Measurements from ENCODE around the gene ATG9A. TPM values are rescaled to one million over a fixed set of nuclear protein-coding genes. Genes with fewer than 3 reads are reported as not detected.

Gene ATG9A
- total RNA-seq, 4 donors from 2014 or later, result 37.8 to 55.1 (median 45.2) TPM

DNA sequence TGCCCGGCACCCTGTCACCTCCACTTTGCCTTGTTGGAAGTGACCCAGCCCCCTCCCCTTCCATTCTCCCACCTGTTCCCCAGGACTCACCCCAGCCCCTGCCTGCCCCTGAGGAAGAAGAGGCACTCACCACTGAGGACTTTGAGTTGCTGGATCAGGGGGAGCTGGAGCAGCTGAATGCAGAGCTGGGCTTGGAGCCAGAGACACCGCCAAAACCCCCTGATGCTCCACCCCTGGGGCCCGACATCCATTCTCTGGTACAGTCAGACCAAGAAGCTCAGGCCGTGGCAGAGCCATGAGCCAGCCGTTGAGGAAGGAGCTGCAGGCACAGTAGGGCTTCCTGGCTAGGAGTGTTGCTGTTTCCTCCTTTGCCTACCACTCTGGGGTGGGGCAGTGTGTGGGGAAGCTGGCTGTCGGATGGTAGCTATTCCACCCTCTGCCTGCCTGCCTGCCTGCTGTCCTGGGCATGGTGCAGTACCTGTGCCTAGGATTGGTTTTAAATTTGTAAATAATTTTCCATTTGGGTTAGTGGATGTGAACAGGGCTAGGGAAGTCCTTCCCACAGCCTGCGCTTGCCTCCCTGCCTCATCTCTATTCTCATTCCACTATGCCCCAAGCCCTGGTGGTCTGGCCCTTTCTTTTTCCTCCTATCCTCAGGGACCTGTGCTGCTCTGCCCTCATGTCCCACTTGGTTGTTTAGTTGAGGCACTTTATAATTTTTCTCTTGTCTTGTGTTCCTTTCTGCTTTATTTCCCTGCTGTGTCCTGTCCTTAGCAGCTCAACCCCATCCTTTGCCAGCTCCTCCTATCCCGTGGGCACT lies 46.9 kb downstream of the ATG9A start:
- Histone ChIP-seq H3K27me3 (no peaks in the 10 kb centered on the region), H3K9me3 (no peaks in the 10 kb centered on the region), H3K4me3 (no peak overlapping the region), H3K36me3 (peaks cover 26 to 67% (median 32%) of the 10 kb centered on the region in 3 donors), H3K27ac (no peak overlapping the region), H3K4me1 (peaks cover 10 to 26% (median 13%) of the 10 kb centered on the region in 3 donors)
- no peak for DNase-seq
- 66 to 69% methylated on average over 2 to 5 of the region's 8 CpGs for WGBS, 2 donors
- intact Hi-C loops (cut with DNase I), result no loop called here
- TF ChIP-seq POLR2A (IDR thresholded peaks at IDR 0.05), result no peak
- TF ChIP-seq, protein P1, sequence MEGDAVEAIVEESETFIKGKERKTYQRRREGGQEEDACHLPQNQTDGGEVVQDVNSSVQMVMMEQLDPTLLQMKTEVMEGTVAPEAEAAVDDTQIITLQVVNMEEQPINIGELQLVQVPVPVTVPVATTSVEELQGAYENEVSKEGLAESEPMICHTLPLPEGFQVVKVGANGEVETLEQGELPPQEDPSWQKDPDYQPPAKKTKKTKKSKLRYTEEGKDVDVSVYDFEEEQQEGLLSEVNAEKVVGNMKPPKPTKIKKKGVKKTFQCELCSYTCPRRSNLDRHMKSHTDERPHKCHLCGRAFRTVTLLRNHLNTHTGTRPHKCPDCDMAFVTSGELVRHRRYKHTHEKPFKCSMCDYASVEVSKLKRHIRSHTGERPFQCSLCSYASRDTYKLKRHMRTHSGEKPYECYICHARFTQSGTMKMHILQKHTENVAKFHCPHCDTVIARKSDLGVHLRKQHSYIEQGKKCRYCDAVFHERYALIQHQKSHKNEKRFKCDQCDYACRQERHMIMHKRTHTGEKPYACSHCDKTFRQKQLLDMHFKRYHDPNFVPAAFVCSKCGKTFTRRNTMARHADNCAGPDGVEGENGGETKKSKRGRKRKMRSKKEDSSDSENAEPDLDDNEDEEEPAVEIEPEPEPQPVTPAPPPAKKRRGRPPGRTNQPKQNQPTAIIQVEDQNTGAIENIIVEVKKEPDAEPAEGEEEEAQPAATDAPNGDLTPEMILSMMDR (IDR thresholded peaks at IDR 0.05), result no peak

- no peak for TF ChIP-seq POLR2A (IDR thresholded peaks at IDR 0.05)
- TF ChIP-seq, protein P1 (IDR thresholded peaks at IDR 0.05), result no peak
- WGBS, 2 donors, result 93 to 100% methylated on average over 4 to 6 of the region's 6 CpGs
- no peak overlapping the region for H3K4me3 ChIP-seq
- no peak for DNase-seq
- no peaks in the 10 kb centered on the region for H3K9me3 ChIP-seq
- no peaks in the 10 kb centered on the region for H3K27me3 ChIP-seq
- H3K36me3 ChIP-seq, result peaks cover 26 to 67% (median 32%) of the 10 kb centered on the region in 3 donors
- peaks cover 10 to 32% (median 13%) of the 10 kb centered on the region in 3 donors for H3K4me1 ChIP-seq
- H3K27ac ChIP-seq, result no peak overlapping the region
- intact Hi-C loops (cut with DNase I), result no loop called here
These were observed 47.9 kb downstream of the ATG9A start for GRCh38 chr2:219181531-219181930.

DNA sequence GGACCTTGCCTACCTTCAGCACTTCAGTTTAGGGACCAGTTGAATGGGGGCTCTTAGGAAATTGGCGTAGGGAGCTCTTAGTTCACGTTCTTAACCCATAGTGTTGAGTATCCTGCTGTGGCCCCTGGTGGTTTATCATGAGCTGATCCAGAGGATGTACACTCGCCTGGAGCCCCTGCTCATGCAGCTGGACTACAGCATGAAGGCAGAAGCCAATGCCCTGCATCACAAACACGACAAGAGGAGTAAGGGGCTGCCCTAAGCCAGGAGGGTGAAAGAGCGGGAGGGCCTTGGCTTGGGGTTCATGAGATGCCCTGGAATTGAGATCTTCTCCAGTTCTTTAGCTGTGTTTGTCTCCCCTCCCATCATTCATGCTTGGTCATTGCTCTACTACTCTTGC lies 48.5 kb downstream of the ATG9A start:
- intact Hi-C loops (cut with DNase I), result no loop called here
- WGBS, 2 donors, result 88 to 96% methylated on average over 4 of the region's 5 CpGs
- DNase-seq, result no peak
- no peak overlapping the region for H3K4me3 ChIP-seq
- H3K9me3 ChIP-seq, result no peaks in the 10 kb centered on the region
- no peak overlapping the region for H3K27ac ChIP-seq
- peaks cover 26 to 65% (median 32%) of the 10 kb centered on the region in 3 donors for H3K36me3 ChIP-seq
- H3K27me3 ChIP-seq, result no peaks in the 10 kb centered on the region
- TF ChIP-seq, protein P1 (IDR thresholded peaks at IDR 0.05), result no peak
- no peak for TF ChIP-seq POLR2A (IDR thresholded peaks at IDR 0.05)
- H3K4me1 ChIP-seq, result peaks cover 10 to 36% (median 14%) of the 10 kb centered on the region in 3 donors

- Histone ChIP-seq H3K9me3 (no peaks in the 10 kb centered on the region), H3K27me3 (no peaks in the 10 kb centered on the region), H3K4me1 (peaks cover 10 to 48% (median 25%) of the 10 kb centered on the region in 3 donors), H3K27ac (peak overlapping the region in 1 of 4 donors; percentile 99), H3K4me3 (no peak overlapping the region), H3K36me3 (peaks cover 26 to 61% (median 35%) of the 10 kb centered on the region in 3 donors)
- no peak for DNase-seq
- intact Hi-C loops (cut with DNase I), result no loop called here
- 93 to 95% methylated on average over 3 to 9 of the region's 9 CpGs for WGBS, 2 donors
- TF ChIP-seq POLR2A (IDR thresholded peaks at IDR 0.05), result no peak
- TF ChIP-seq, protein P1 (IDR thresholded peaks at IDR 0.05), result no peak
These were observed 49.6 kb downstream of the ATG9A start for GRCh38 chr2:219179601-219180465.
